DOHH2 (cell line): ENCODE data around the gene MAPK4.

Experiments
- CTCF ChIP-seq: fragments of 200-600 bp; sonication (generic); IDR thresholded peaks from one replicate; pipeline ENCODE4 v1.5.1; 2014; ENCODE audit warnings: antibody characterized with exemption, mild to moderate bottlenecking, low read depth, low read length; ENCODE audit not compliant: poor library complexity, severe bottlenecking
- EZH2phosphoT487 ChIP-seq: fragments of 200-600 bp; sonication (generic); IDR thresholded peaks from 2 replicates; pipeline ENCODE4 v1.6.1; 2017; ENCODE audit warnings: borderline replicate concordance, mild to moderate bottlenecking, antibody characterized with exemption, low read length, moderate library complexity, mixed read lengths

- TF ChIP-seq CTCF (no peak), EZH2phosphoT487 (no peak)
Measured at GRCh38 chr18:50653402-50654093, 93.7 kb downstream of the MAPK4 start.
